Islet of Langerhans (tissue), 1 donor: ENCODE measurements around the gene ABCC1.

Experiments
- FAIRE-seq: peaks from one replicate; lab custom pipeline; 2011; peaks lifted over from hg19 to GRCh38; lab: Jason Lieb, UNC

ABCC1 gene

DNA sequence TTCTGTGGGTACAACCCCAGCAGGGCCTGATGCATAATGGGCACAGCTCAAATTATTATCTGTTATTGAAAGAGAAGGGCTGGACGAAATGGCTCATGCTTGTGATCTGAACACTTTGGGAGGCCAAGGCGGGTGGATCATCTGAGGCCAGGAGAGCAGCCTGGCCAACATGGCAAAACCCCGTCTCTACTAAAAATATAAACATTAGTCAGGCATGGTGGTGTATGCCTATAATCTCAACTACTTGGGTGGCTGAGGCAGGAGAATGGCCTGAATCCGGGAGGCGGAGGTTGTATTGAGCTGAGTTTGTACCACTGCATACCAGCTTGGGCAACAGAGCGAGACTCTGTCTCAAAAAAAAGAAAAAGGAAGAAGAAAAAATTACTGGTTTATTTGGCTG, 100.7 kb downstream of the ABCC1 start:
- no peak for FAIRE-seq

DNA sequence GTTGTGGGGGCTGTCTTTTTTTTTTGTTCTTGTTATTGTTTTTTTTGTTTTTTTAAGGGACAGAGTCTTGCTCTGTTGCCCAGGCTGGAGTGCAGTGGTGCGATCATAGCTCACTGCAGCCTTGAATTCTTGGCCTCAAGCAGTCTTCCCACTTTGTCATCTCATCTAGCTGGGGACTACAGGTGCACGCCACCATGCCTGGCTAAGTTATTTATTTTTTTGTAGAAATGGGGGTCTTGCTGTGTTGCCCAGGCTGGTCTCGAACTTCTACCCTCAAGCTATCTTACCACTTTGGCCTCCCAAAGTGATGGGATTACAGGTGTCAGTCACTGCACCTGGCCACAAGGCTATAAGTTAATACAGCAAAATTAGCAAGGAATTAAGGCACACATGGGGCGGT, 101.7 kb downstream of the ABCC1 start:
- FAIRE-seq = no peak

DNA sequence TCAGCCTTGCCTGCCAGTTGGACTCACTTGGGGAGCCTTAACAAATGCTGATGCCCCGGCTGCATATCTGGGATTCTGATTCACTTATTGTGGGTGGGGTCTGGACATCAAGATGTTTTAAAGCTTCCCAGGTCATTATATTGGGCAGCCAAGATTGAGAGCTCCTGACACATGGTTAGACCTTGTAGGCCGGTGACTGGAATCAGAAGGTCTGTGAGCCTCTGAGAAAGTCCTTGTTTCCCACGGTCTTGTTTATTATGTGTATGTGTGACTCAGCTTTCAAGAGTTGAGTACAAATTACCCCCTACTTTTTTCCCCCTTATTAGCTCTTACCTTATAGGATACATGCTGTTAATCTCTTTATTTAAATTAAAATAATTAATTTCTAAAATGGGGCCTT, 103.5 kb downstream of the ABCC1 start:
- no peak for FAIRE-seq

DNA sequence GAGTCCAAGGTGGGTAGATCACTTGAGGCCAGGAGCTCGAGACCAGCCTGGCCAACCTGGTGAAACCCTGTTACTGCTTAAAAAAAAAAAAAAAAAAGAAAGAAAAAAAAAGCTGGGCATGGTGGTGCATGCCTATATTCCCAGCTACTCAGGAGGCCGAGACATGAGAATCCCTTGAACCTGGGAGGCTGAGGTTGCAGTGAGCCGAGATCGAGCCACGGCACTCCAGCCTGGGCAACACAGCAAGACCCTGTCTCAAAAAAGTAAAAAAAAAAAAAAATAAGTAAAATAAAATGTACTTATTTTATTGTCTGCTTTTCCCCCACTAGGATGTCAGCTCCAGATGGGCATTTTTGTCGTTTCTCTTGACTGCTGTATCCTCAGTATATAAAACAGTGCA, 107.7 kb downstream of the ABCC1 start:
- FAIRE-seq = no peak

DNA sequence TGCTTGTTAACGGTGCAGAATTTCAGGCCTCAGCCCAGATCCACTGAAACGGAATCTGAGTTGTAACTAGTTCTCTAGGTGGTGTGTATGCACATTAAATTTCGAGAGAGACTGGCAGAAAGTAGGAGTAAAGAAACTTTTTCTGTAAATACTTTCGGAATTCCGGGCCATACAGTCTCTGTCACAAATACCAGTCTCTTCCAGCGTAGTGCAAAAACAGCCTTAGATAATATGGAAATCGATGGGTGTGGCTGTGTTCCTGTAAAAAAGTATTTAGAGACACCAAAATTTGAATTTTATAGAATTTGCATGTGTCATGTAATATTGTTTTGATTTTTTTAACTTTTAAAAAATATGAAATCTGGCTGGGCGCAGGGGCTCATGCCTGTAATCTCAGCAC, 109.7 kb downstream of the ABCC1 start:
- FAIRE-seq = no peak

DNA sequence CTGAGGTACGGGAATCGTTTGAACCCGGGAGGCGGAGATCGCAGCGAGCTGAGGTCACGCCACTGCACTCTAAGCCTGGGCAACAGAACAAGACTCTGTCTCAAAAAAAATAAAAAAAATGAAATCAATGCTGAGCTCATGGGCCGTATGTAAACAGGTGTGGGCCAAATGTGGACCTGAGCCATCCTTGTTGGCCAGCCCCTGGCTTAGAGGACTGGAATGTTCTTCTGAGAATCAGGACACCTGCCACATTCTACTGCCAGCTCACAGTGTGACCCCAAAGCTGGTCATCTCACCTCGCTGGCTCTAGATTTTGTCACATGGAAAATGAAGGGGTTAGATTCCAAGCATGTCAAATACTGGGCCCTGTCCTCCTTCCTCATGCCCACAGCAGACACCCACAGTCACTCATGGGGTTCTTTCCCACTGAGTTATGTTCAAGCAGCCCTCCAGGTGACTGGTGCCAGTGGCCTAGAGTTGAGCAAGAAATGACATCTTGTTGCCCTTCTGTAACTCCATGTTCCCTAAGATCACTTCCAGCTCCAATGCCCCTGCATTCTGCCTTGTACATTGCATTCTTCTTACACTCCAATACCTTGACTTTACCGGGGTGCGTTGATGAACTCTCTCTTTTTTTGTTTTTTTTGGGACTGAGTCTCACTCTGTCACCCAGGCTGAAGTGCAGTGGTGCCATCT, 110.6 kb downstream of the ABCC1 start:
- FAIRE-seq = no peak

DNA sequence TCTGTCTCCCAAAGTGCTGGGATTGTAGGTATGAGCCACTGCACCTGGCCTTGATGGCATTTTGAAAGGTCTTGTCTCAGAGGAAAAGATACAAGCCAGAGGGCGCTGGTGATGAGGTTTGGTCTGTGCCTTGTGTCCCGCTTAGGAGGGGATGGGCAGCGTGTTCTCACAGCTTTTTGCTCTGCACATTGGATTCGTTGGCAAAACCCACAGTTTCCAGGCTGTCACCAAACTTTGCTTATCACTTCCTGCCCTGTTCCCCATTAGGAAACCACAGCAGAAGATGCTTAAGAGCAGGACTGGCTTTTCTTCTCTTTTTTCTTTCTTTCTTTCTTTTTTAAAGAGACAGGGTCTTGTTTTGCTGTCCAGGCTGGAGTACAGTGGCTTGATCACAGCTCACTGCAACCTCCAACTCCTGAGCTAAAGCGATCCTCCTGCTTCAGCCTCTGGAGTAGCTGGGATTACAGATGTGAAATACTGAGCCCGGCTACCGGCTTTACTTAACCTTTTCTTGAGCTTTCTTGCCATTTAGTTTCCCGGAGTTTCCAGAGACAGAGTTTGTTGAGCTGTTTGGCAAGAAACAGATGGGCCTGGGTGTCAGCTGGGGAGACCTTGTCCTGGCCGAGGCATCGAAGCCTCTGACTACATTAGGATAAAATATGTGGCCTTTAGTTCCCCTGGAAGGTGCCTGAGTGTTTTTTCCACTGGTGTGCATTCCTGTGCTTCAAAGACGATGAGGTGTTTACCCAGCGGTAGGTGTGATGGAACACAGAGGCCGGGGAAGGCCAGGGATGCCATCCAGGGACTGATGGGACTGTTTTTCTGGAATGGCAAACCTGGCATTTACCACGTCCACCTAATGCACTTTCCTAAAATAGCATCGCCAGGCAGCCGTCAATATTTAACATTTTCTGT, 112.9 kb downstream of the ABCC1 start:
- FAIRE-seq = no peak

DNA sequence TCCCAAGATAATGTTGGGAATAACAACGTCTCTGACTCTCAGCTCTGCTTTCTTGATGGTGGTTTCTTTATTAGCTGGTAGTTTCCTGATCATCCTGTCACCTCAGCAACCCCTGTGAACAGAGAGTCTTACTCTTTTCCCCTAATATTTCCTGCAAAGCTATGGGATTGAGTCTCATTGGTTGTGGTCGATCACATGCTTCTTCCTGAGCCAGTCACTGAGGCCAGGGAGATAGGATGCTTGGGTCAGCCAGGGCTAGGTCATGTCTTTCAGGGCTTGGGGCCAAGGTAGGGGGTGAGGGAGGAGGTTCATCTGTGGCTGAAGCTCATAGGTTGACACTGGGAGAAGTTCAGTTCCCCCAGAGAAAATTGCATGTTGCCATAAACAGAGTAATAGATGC, 114.3 kb downstream of the ABCC1 start:
- no peak for FAIRE-seq

DNA sequence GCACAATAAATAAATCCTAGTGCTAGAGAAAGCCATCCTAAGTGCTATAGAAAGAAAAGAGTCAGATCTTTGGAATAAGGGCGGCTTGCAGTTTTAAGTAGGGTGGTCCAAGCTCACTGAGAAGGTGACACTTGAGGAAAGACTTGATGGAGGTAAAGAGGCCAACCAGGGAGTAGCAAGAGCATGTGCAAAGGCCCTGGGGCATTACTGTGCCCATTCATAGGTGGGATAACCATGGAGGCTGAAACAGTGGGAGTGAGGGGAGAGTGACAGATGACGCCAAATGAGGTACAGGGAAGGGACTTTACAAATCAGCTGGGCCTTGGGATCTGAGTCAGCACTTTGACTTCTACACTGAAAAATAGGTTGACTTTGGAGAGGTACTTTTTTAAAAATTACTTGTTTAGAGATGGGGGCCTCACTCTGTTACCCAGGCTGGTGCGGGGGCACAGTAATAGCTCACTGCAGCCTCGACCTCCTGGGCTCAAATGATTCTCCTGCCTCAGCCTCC, 115.5 kb downstream of the ABCC1 start:
- FAIRE-seq = no peak

DNA sequence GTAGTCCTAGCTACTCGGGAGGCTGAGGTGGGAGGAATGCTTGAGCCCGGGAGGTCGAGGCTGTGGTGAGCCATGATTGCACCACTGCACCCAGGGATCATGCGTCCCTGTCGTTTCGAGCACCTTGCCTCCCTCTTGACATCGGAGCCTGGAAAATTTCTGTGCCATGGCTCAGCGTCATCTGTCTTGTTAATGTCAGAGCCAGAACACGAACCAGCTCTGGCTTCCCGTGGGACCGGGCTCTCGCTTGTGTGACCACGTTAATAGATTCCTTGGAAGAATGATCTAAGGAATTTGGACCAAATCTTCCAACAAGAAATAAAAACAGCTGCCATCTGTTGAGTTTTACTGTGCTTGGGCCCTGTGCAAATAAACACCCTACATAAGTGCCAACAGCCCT, 117.7 kb downstream of the ABCC1 start:
- no peak for FAIRE-seq

DNA sequence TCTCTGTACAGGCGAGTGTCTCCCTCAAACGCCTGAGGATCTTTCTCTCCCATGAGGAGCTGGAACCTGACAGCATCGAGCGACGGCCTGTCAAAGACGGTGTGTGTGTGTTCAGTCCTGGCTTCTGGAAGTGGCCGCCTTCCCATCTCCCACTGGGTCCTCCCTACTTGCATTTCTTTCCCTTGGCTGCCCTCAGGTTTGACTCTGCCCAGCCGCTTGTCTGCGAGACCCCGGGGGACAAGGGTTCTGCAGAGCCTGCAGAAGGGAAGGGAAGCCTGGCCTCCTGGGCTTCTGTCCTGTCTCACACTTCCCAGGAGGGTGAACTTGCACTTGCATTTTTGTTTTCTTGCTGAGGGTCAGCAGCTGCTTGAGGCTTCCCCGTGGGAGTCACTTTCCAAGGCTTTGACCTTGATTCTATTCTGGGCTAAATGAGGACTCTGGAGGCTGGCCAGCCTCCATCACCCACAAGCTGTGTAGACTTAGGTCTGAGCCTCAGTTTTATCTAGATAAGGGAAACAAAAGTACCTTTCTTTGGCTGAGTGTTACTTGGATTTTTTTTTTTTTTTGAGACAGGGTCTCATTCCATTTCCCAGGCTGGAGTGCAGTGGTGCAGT, 122.3 kb downstream of the ABCC1 start:
- FAIRE-seq = no peak

DNA sequence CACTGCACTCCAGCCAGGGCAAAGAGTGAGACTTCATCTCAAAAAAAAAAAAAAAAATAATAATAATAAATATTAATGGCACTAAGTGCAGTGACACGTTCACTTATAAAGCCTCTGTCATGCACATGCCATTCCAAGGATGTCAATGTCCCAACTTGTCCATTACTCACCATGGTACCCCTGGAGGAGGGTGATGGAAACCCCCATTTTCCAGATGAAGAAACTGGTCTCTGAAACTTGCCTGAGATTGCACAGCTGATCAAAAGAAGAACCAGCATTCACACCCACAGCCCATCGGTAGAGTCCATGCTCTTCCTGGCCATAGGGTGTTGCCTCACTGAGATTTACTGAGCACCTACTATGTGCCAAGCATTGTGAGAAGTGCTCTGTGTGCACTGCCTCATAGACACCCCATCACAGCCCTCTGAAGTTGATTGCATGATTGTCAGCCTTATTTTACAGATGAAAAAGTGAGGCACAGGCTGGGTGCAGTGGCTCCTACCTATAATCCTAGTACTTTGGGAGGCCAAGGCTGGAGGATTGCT, 123.7 kb downstream of the ABCC1 start:
- FAIRE-seq = no peak

DNA sequence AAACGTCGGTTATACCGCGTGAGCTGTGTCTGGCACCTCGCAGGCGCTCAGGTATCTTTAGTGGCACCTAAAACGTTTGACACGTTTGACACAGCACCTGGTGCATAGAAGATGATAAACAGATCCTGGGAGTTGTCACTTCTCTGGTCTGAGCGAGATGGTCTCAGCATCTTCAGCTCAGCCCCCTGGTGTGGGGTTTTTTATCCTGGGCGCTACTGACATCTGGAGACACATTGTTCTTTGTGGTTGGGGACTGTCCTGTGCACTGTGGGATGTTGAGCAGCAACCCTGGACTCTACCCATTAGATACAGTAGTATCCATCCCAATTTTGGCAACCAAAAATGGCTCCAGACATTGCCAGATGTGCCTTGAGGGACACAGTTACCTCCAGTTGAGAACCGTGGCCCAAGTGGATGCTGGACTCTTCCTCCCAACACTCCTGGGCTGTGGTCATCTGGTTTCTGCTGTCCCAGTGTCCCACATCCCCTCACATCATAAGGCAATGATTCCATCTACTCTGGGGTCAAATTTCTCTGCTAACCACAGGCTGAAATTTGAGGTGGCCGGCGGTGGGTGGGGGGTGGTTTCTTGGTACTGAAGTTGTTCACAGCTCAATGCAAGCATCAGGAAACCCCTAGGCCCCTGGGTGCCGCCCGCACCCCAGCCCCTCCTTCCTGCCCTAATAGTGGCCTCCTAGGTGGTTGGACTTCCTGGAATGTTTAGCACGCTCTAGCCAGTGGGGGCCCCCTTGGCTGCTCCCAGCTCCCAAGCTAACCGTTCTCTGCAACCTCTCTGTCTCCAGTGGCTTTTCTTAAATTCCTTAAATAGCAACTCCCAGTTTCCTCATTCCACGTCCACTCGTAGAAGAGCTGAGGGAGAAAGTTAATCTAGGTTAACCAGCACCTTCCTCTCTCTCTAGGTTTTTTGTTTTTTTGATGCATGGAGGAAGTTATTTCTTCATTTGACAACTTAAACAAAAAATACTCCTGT, 124.8 kb downstream of the ABCC1 start:
- no peak for FAIRE-seq

DNA sequence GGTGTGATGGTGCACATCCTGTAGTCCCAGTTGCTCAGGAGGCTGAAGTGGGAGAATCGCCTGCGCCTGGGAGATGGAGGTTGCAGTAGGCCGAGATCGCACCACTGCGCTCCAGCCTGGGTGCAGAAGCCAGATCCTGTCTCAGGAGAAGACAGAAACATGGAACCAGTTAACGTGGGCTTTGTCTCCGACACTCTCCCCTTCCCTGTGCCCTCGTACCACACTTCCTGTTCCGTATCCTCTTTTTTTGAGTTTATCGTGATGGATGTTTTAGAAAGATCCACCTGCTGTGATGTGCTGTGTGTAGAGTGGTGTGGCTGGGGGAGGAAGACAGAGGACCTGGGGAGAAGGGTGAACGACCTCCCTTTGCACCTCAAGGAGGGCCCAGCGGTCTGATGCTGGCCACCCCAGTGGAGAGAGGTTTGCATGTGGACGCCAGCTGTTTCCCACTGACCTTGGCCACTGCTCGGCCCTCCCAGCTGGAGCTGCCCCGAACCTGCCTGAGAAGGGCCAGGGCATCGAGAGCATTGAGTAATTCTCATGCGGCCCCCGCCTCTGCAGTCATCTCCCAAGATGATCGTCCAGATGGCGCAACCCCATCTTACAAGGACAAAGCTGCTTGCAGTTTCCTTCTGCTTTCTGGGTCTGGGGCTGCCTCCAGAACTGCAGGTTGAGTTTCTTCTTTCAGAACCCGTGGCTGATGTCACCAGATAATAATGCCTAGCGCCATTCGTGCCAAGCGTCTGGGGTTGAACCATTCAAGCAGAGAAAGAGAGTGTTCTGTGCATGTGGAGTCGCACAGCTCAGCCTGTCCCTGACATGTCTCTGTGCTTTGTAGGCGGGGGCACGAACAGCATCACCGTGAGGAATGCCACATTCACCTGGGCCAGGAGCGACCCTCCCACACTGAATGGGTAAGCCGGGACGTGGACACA, 126.3 kb downstream of the ABCC1 start:
- FAIRE-seq = no peak

DNA sequence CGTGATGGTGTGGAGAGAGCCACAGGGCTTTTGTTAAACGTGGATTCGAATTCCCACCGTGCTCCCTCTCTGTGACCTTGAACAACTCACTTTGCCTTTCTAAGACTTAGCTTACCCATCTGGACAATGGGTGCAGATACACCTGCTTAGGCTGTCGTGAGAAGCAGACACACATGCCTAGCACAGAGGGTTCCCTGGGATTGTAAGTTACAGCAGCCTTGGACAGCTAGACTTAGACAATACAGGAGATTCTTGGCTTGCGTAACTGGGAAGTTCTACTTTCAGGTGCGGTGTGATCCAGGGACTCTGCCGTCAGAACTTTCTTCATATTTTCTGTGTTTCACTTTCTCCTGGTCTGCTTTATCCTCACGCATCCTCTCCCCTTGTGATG, 127.0 kb downstream of the ABCC1 start:
- no peak for FAIRE-seq

DNA sequence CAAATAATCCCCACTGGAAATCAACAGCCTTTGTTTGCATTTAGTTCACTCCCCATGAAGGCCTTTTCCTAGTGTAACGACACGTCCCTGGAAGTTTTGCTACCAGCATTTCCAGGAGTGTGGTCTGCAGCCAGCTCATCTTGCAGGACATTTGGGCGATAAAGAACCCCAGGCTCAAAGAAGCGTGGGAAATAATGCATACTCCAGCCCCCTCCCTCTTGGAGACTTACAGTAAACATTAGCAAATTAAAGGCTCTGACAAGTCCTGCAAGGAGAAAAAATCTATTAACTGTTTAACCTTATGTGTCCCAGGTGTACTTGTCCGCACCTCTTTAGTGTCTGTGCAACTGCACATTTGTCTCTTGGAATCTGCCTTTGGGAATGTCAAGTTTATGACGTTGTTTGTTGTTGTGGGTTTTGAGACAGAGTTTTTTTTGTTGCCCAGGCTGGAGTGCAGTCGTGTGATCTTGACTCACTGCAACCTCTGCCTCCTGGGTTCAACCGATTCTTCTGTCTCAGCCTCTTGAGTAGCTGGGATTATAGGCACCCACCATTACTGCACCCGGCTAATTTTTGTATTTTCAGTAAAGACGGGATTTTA, 131.1 kb downstream of the ABCC1 start:
- FAIRE-seq = no peak

DNA sequence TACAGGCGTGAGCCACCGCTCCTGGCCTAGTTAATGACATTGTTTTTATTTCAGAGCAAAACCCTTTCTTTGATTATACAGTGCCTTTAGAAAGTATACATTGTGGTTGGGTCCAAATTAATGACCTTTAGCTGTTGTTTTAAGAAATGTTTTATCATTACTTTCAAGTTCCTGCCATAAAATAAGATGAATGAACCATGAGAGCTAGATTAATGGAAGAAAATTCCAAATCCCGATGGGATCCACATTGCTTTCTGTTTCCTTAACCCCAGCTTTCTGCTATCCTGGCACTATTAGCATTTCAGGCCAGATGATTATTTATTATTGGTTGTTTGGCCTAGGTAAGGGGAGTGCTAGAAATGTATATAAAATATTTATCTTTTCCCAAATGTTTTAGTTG, 131.7 kb downstream of the ABCC1 start:
- no peak for FAIRE-seq

DNA sequence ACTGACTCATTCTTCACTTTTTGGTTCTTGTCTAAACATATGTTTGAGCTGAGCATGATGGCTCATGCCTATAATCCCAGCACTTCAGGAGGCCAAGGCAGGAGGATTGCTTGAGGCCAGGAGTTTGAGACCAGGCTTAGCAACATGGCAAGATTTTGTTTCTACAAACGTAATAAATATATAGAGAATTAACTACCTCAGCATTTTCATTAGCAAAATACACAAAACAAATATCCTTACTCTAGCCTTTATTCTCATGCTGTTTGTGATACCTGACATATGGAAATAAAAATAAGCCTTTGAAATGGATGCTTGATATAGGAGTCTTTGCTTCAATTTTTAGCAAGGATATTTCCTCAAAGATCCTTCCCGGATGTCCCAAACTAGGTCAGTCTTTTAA, 132.8 kb downstream of the ABCC1 start:
- FAIRE-seq = no peak

DNA sequence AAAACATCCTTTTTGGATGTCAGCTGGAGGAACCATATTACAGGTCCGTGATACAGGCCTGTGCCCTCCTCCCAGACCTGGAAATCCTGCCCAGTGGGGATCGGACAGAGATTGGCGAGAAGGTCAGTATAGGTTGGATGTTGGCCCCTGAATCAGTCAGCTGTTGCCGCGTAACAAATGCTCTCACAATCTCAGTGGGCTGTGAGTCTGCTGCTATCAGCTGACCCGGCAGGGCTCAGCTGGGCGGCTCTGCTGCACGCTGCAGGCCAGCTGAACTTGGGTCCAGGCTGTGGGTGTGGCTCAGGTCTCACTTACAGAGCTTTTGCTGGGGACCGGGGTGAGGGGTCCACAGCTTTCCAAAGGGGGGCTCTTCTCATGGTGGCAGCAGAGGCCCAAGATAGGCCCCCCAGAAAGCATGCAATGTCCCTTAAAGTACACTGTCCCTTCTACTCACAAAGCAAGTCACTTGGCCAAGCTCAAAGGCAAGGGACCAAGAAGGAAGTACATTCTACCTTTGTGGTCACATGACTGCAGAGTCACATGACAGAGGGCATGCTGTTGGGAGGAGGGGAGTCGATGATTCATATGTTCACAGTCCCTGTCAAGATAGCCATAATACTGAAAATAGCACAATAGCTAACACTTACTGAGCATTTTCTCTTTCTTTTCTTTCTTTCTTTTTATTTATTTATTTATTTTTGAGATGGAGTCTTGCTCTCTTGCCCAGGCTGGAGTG, 134.2 kb downstream of the ABCC1 start:
- no peak for FAIRE-seq
